HCEC 1CT (cell line): ENCODE results near the gene C20orf96.
"Not testable (repeated sequence)": the region's sequence is repeated elsewhere in the genome, so short reads cannot be mapped to it uniquely, and the experiment has no call there.

Experiments
- DNase-seq: peaks from one replicate; pipeline ENCODE4 v3.0.0-alpha.2; 2017

Gene C20orf96

DNA sequence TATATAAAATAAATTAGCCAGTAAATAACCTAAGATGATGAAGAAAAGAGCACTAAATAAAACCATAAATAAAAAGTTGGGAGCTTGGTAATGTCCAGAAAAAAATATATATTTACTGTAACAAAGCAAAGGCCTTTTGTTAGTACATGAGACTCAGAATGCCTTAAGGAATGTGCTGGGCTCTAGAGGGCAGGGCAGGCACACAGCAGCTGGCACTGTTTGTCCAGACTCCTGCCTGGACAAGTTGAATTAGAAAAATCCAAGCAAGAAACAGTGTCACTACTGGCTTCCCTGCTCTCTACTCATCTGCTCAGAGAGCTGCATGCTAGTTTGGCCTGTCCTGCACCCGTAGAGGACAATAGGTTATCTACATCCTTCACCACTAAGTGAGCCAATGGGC lies 54.7 kb downstream of the C20orf96 start:
- peak; percentile 34 for DNase-seq

DNA sequence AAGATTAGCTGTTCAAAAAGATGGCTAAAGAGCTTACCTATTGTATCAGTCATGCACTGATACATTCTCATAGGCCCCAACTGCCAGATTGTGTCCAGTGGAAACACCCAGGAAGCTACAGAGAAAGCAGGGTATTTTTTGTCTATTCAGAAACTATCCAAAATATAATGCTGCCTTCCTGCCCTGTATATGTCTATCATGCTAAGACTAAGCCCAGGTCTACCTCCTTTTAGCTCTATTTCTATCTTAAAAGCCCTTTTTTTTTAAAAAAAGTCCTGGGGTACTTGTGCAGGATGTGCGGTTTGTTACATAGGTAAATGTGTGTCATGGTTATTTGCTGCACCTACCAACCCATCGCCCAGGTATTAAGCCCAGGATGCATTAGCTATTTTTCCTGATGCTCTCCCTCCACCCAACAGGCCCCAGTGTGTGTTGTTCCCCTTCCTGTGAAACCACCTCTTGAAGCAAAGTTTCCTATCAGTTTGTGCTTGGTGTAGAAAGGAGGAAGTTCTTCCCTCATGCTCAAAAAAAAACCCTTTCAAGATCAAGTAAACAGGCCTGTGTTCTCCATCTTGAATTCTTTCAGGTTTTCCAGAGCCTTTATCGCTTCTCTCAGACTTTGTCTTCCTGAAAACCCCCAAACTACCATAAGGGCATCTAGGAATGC lies 63.0 kb downstream of the C20orf96 start:
- no peak for DNase-seq

DNA sequence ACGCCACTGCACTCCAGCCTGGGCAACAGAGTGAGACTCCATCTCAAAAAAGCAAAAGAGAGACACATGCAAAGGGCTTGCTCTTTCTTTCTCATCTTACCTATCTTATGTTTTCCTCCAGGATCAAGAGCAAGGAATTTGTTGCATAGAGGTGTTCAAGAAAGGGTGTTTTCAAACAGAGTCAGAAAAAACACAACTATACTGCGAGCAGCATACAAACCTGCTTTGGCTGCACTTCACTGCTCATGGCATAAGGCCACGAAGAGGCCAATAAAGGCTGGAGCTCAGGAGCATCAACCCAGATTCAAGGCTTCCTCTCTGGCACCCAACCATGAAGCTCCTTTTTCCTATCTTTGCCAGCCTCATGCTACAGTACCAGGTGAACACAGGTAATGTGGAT lies 63.6 kb downstream of the C20orf96 start, which contains the start of gene DEFB129:
DEFB129 (plus strand) TSS at position 301 of the 400 bp plus-strand sequence; CDS start at position 332, 31 bp downstream.
- DNase-seq: no peak

DNA sequence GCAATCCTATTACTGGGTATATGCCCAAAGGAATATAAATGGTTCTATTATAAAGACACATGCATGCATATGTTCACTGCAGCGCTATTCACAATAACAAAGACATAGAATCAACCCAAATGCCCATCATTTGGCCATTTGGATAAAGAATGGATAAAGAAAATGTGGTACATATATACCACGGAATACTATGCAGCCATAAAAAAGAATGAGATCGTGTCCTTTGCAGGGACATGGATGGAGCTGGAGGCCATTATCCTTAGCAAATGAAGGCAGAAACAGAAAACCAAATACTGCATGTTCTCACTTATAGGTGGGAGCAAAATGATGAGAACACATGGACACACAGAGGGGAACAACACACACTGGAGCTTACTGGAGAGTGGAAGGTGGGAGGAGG lies 64.7 kb downstream of the C20orf96 start:
- DNase-seq: not testable (repeated sequence)

DNA sequence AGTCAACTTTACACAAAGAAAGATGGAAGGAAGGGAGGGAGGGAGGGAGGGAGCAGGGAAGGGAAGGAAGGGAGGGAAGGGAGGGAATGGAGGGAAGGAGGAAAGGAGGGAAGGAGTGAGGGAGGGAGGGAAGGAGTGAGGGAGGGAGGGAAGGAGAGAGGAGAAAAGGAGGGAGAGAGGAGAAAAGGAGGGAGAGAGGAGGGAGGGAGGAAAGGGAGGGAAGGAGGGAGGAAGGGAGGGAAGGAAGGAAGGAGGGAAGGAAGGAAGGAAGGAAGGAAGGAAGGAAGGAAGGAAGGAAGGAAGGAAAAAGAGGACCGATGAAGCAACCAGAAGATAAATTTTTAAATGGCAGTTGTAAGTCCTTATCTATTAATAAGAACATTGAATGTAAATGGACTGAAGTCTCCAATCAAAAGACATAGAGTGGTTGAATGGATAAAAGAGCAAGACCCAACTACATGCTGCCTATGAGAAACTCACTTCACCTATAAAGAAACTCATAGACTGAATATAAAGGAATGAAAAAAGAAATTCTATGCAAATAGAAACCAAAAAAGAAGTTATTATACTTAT lies 69.2 kb downstream of the C20orf96 start:
- no peak for DNase-seq
